Bronchial epithelial cell (primary cell): ENCODE measurements around the gene FUBP3. TPM values are rescaled to one million over a fixed set of nuclear protein-coding genes. Genes with fewer than 3 reads are reported as not detected.
"Not testable (repeated sequence)": the region's sequence is repeated elsewhere in the genome, so short reads cannot be mapped to it uniquely, and the experiment has no call there.

ENCODE experiments used
- DNase-seq: peaks from one replicate; pipeline ENCODE4 v3.0.0-alpha.2; 2010; ENCODE audit warnings: low read depth
- FAIRE-seq: peaks from 2 replicates; lab custom pipeline; 2011; peaks lifted over from hg19 to GRCh38; lab: Jason Lieb, UNC
- H3K27me3 ChIP-seq: 2 replicates; pipeline ENCODE4 v1.5.1; 2011; ENCODE audit warnings: low read length; ENCODE audit not compliant: control insufficient read depth, insufficient read depth
- H3K36me3 ChIP-seq: 2 replicates; pipeline ENCODE4 v1.5.1; 2011; ENCODE audit warnings: low read length; ENCODE audit not compliant: control insufficient read depth, insufficient read depth
- H3K4me3 ChIP-seq: 2 replicates; pipeline ENCODE4 v1.5.1; 2011; ENCODE audit warnings: mild to moderate bottlenecking, low read depth, low read length, control low read depth
- CTCF ChIP-seq: IDR thresholded peaks from 2 replicates; pipeline ENCODE4 v1.5.1; 2011; ENCODE audit warnings: mild to moderate bottlenecking, moderate library complexity, low read length, control low read depth, inconsistent platforms; ENCODE audit not compliant: insufficient read depth, severe bottlenecking
- total RNA-seq: library from RNA; depleted of rRNA; stranded (reverse); fragments of >200 nt; gene quantifications from 2 replicates; pipeline ENCODE4 v1.2.1, GENCODE V29; 2014

Gene FUBP3
- total RNA-seq, 1 donor from 2014 or later = 45.8 TPM

- H3K27me3 ChIP-seq = peaks cover 3% of the 10 kb centered on the region
- no peaks in the 10 kb centered on the region for H3K36me3 ChIP-seq
- FAIRE-seq (no peak), DNase-seq (peak; percentile 89)
- no peak for TF ChIP-seq CTCF
- no peak overlapping the region for H3K4me3 ChIP-seq
These were observed 18.3 kb upstream of the FUBP3 start for GRCh38 chr9:130561056-130561455.

GRCh38 chr9:130562525-130562924 is 16.9 kb upstream of the FUBP3 start:
- H3K27me3 ChIP-seq, H3K4me3 ChIP-seq, DNase-seq, FAIRE-seq, H3K36me3 ChIP-seq: not testable (repeated sequence)

DNA sequence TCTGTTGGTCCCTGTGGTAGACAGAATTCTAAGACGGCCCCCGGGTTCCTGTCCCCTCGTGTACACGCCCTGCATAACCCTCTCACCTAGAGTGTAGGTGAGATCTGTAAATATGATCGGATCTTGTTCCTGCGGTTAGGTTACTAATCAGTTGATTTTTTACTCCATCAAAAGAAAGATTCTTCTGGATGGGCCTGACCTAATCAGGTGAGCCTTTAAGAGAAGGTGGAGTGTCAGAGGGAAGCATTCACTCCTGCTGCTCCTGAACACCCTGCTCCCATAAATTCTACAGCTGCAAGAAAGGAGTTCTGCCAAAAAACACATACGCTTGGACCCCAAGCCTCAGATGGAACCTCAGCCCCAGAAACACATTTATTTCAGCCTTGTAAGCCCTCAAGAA is 15.6 kb upstream of the FUBP3 start:
- DNase-seq = no peak
- Histone ChIP-seq H3K27me3 (peaks cover 3% of the 10 kb centered on the region), H3K4me3 (no peak overlapping the region), H3K36me3 (no peaks in the 10 kb centered on the region)
- FAIRE-seq = no peak
- no peak for TF ChIP-seq CTCF

GRCh38 chr9:130565792-130566191 is 13.6 kb upstream of the FUBP3 start:
- Histone ChIP-seq H3K36me3 (no peaks in the 10 kb centered on the region), H3K27me3 (peaks cover 3% of the 10 kb centered on the region), H3K4me3 (no peak overlapping the region)
- DNase-seq (no peak), FAIRE-seq (no peak)
- no peak for TF ChIP-seq CTCF

DNA sequence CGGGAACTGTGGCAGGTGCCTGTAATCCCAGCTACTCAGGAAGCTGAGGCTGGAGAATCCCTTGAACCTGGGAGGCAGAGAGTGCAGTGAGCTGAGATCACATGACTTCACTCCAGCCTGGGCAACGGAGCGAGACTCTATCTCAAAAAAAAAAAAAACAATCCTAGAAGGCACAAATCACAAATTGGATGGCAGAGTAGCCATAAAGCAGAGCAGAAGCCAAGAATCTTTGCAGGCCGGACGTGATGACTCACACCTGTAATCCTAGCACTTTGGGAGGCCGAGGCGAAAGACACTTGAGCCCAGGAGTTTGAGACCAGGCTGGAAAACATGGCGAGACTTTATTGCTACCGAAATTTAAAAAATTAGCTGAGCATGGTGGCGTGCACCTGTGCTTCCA is 9.2 kb upstream of the FUBP3 start:
- no peak for TF ChIP-seq CTCF
- no peaks in the 10 kb centered on the region for H3K36me3 ChIP-seq
- H3K4me3 ChIP-seq = no peak overlapping the region
- DNase-seq (peak; percentile 43), FAIRE-seq (no peak)
- peaks cover under 1% of the 10 kb centered on the region for H3K27me3 ChIP-seq

GRCh38 chr9:130575514-130575913 is 3.9 kb upstream of the FUBP3 start:
- FAIRE-seq = no peak
- no peak for DNase-seq
- TF ChIP-seq CTCF = no peak

More at GRCh38 chr9:130575514-130575913, 3.9 kb upstream of the FUBP3 start:
- no peak overlapping the region for H3K4me3 ChIP-seq
- no peaks in the 10 kb centered on the region for H3K36me3 ChIP-seq
- no peaks in the 10 kb centered on the region for H3K27me3 ChIP-seq
